ENCODE data around the gene SCP2.

Gene SCP2

GRCh38 chr1:53085405-53085804 is 158.3 kb downstream of the SCP2 start:
- no peak for DNase-seq

DNA sequence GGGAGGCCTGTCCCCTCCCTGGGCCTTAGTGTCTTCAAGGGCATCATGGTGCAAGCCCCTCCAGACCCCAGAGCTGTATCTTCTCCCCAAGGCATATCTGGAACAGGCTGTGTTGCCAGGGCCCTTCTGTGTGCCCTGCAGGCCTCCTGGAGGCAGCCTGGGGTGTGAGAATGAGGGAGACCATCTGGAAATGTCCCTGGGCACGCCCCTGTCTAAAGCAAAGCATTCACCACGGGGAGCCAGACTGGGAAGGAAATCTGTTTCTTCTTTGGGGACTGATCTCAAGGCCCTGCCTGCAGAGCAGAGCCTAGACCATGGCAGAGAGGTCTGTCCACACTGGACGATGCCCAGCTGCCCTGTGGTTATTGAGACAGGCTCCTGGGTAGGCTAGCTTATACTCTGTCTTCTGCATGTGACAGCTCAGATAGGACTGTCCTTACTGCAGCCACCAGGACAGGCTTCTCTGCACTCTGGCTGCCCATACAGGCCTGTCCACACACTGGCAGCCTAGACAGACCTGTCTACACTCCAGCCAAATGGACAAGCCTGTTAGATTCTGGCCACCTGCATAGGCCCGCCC is 159.5 kb downstream of the SCP2 start:
- no peak for DNase-seq

- DNase-seq, result no peak
These were observed 160.5 kb downstream of the SCP2 start for GRCh38 chr1:53087332-53088285.

- no peak for DNase-seq
These were observed 161.7 kb downstream of the SCP2 start for GRCh38 chr1:53088616-53089300.

GRCh38 chr1:53089478-53090226 is 162.6 kb downstream of the SCP2 start:
- no peak for DNase-seq

DNA sequence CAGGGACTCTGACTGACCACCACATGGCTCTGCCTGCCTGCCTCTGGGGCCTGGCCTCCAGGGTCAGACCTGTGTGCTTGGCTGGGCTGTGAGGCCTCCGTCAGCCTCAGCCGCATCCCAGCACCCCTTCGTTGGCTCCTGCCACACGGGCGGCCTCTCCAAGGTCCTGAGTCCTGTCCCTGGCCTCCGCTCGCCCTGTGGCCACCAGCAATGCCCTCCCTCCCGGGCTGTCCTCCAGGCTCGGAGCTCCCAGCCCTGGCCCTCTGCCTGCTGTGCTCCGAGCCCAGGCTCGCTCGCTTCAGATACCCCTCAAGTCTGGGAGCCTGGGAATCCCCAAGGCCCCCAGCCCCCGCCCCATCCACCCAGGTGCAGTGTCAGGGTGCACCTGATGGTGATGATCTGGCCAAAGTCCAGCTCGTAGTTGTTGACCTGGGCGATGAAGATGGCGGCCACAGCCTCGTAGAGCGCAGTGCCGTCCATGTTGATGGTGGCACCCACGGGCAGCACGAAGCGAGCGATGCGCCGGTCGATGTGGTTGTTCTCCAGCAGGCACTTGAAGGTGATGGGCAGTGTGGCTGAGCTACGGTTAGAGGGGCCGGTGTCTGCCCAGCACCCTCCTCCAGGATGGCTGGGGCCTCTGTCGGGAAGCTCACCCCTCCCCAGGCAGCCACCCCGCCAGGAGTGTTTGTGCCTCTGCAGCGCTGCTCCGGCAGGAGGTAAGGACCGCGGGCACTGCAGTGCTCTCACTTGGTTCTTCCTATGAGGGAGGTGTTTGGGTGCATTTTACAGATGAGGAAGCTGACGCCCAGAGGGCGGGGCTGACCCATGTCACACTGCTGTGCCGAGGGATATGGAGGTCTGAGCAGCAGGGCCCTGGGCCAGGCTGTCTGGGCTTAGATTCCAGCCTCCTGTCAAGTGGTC is 163.4 kb downstream of the SCP2 start:
- DNase-seq, result no peak

GRCh38 chr1:53091841-53092645 is 165.0 kb downstream of the SCP2 start:
- no peak for DNase-seq

DNA sequence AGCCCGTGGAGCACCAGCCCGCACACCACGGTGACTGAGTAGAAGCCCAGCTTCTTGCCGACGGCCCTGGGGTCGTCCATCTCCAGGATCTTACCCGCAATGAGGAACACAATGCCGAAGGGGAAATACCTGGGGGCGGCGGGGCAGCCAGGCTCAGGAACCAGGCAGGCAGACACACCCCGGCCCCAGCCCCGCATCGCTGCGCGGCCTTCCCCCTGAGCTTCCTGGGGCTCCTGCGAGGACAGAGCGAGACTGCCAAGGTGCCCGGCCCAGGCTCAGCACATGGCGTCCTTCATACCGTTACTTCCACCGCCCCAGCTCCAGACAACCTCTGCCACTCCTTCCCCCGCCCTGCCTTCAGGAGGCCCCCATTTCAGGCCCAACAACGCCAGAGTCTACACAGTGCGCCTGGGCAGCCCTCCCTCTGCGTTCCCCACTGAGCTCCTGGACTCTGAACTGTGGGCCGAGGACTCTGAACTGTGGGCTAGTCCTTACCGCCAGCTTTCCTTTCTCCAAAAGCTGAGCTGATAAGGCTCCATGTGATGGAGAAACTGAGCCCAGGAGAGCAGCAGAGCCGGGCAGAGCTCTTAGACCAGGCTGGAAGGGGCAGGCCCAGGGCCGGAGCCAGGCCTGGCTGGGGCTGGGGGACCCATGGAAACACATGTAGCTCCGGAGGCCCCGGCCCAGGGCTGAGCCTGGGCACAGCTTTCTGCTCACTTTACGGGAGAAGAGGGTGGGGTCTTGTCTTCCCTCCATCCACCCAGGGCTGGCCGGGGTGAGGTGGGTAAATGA is 165.8 kb downstream of the SCP2 start:
- DNase-seq, result no peak

- no peak for DNase-seq
These were observed 166.3 kb downstream of the SCP2 start for GRCh38 chr1:53093451-53093754.

GRCh38 chr1:53093778-53094532 is 166.9 kb downstream of the SCP2 start:
- no peak for DNase-seq

DNA sequence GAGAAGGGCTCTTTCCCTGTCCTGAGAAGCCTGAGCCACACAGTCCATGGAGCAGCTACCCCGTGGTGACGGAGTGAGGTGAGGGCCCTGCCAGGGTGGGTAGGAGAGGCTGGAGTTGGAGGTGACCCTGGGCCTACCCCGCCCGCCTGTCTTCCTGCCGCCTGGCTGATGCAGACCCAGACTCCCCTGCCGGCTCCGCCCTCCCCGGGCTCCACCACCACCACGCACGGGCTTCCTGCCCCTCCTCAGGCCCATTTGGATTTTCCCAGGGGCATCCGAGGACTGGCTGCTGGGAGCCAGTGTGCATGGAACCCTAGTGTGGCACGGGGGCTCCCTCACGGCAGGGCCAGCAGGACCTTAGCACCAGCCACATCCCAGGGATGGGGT is 167.4 kb downstream of the SCP2 start:
- no peak for DNase-seq
